ENCODE results near the gene CCDC192. TPM values are rescaled to one million over a fixed set of nuclear protein-coding genes. Genes with fewer than 3 reads are reported as not detected.
A peak's percentile ranks its signal among the peaks of the same experiment; 100 is the strongest.
"Not testable (repeated sequence)": the region's sequence is repeated elsewhere in the genome, so short reads cannot be mapped to it uniquely, and the experiment has no call there.

Gene CCDC192
- total RNA-seq, 1 donor from 2014 or later: not detected

- Histone ChIP-seq H3K4me1 (ENCODE audit: insufficient read depth, low read length) (peaks cover 4% of the 10 kb centered on the region), H4K20me1 (ENCODE audit: insufficient read depth, low read length) (no peaks in the 10 kb centered on the region), H3K4me2 (ENCODE audit: low read length) (peak overlapping the region; percentile 37), H3K27ac (ENCODE audit: low read depth, low read length) (no peak overlapping the region), H3K36me3 (ENCODE audit: insufficient read depth, low read length) (no peaks in the 10 kb centered on the region), H3K4me3 (ENCODE audit: insufficient read depth, low read depth, low read length) (no peak overlapping the region), H3K9me3 (ENCODE audit: insufficient read depth, low read depth, low read length) (no peaks in the 10 kb centered on the region), H2AFZ (ENCODE audit: low read depth, low read length) (no peak overlapping the region), H3K27me3 (ENCODE audit: insufficient read depth, low read length) (no peaks in the 10 kb centered on the region), H3K79me2 (ENCODE audit: insufficient read depth, low read length) (no peaks in the 10 kb centered on the region), H3K9ac (ENCODE audit: low read length) (no peak overlapping the region)
- H3K9me3 Mint-ChIP-seq (ENCODE audit: unreplicated experiment): no peaks in the 10 kb centered on the region
- DNase-seq (ENCODE audit: low read depth) (peak; percentile 70), FAIRE-seq (peak; percentile 20)
- no peak overlapping the region for H3K4me3 Mint-ChIP-seq (ENCODE audit: unreplicated experiment)
- no peaks in the 10 kb centered on the region for H3K36me3 Mint-ChIP-seq (ENCODE audit: low read depth, unreplicated experiment)
- peaks cover 22% of the 10 kb centered on the region for H3K4me1 Mint-ChIP-seq (ENCODE audit: low read depth, unreplicated experiment)
- TF ChIP-seq, protein P1, sequence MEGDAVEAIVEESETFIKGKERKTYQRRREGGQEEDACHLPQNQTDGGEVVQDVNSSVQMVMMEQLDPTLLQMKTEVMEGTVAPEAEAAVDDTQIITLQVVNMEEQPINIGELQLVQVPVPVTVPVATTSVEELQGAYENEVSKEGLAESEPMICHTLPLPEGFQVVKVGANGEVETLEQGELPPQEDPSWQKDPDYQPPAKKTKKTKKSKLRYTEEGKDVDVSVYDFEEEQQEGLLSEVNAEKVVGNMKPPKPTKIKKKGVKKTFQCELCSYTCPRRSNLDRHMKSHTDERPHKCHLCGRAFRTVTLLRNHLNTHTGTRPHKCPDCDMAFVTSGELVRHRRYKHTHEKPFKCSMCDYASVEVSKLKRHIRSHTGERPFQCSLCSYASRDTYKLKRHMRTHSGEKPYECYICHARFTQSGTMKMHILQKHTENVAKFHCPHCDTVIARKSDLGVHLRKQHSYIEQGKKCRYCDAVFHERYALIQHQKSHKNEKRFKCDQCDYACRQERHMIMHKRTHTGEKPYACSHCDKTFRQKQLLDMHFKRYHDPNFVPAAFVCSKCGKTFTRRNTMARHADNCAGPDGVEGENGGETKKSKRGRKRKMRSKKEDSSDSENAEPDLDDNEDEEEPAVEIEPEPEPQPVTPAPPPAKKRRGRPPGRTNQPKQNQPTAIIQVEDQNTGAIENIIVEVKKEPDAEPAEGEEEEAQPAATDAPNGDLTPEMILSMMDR (IDR thresholded peaks at IDR 0.05; ENCODE audit: insufficient read depth, low read depth, low read length): no peak
- TF ChIP-seq EZH2 (IDR thresholded peaks at IDR 0.05; ENCODE audit: insufficient read depth, low read length): no peak
- peak overlapping the region; percentile 81 for H3K27ac Mint-ChIP-seq (ENCODE audit: unreplicated experiment)
- H3K27me3 Mint-ChIP-seq (ENCODE audit: low read depth, unreplicated experiment): no peaks in the 10 kb centered on the region
Measured at GRCh38 chr5:127705120-127705892, 2.1 kb downstream of the CCDC192 start.

GRCh38 chr5:127706691-127707090 lies 3.5 kb downstream of the CCDC192 start:
- no peaks in the 10 kb centered on the region for H3K27me3 ChIP-seq (ENCODE audit: insufficient read depth, low read length)
- TF ChIP-seq, protein P1 (IDR thresholded peaks at IDR 0.05; ENCODE audit: insufficient read depth, low read depth, low read length): no peak
- no peak for TF ChIP-seq EZH2 (IDR thresholded peaks at IDR 0.05; ENCODE audit: insufficient read depth, low read length)
- no peak overlapping the region for H2AFZ ChIP-seq (ENCODE audit: low read depth, low read length)
- no peak overlapping the region for H3K9ac ChIP-seq (ENCODE audit: low read length)
- H3K4me1 Mint-ChIP-seq (ENCODE audit: low read depth, unreplicated experiment): peaks cover 20% of the 10 kb centered on the region
- no peak overlapping the region for H3K27ac ChIP-seq (ENCODE audit: low read depth, low read length)
- H3K27ac Mint-ChIP-seq (ENCODE audit: unreplicated experiment): no peak overlapping the region
- FAIRE-seq (no peak), DNase-seq (ENCODE audit: low read depth) (no peak)
- H4K20me1 ChIP-seq (ENCODE audit: insufficient read depth, low read length): no peaks in the 10 kb centered on the region
- H3K4me3 ChIP-seq (ENCODE audit: insufficient read depth, low read depth, low read length): no peak overlapping the region
- no peaks in the 10 kb centered on the region for H3K79me2 ChIP-seq (ENCODE audit: insufficient read depth, low read length)
- peaks cover 4% of the 10 kb centered on the region for H3K4me1 ChIP-seq (ENCODE audit: insufficient read depth, low read length)
- H3K9me3 Mint-ChIP-seq (ENCODE audit: unreplicated experiment): no peaks in the 10 kb centered on the region
- no peaks in the 10 kb centered on the region for H3K27me3 Mint-ChIP-seq (ENCODE audit: low read depth, unreplicated experiment)
- no peak overlapping the region for H3K4me2 ChIP-seq (ENCODE audit: low read length)
- no peaks in the 10 kb centered on the region for H3K36me3 Mint-ChIP-seq (ENCODE audit: low read depth, unreplicated experiment)
- H3K4me3 Mint-ChIP-seq (ENCODE audit: unreplicated experiment): no peak overlapping the region
- no peaks in the 10 kb centered on the region for H3K36me3 ChIP-seq (ENCODE audit: insufficient read depth, low read length)
- H3K9me3 ChIP-seq (ENCODE audit: insufficient read depth, low read depth, low read length): no peaks in the 10 kb centered on the region

DNA sequence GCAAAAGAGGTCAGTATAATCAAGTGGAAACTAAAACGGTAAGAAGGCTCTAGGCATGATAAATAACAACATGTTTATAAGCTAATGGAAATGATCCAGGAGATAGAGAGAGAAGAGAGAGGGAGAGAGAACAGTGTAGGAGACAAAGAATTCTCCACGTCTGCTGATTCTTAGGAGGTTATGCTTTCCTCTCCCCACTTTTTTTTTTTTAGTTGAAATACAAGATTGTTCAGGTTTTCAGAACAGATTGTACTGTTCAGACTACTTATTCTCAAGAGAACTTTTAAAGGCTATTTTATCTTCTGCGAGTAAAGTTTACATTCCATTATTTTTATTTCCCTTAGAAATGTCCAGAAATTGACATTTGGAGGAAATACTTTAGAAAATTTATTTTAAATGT lies 4.0 kb downstream of the CCDC192 start:
- no peaks in the 10 kb centered on the region for H3K36me3 ChIP-seq (ENCODE audit: insufficient read depth, low read length)
- H3K79me2 ChIP-seq (ENCODE audit: insufficient read depth, low read length): no peaks in the 10 kb centered on the region
- Mint-ChIP-seq H3K4me3 (ENCODE audit: unreplicated experiment) (no peak overlapping the region), H3K4me1 (ENCODE audit: low read depth, unreplicated experiment) (peaks cover 20% of the 10 kb centered on the region), H3K36me3 (ENCODE audit: low read depth, unreplicated experiment) (no peaks in the 10 kb centered on the region), H3K27me3 (ENCODE audit: low read depth, unreplicated experiment) (no peaks in the 10 kb centered on the region), H3K27ac (ENCODE audit: unreplicated experiment) (no peak overlapping the region), H3K9me3 (ENCODE audit: unreplicated experiment) (no peaks in the 10 kb centered on the region)
- no peak overlapping the region for H2AFZ ChIP-seq (ENCODE audit: low read depth, low read length)
- H3K27ac ChIP-seq (ENCODE audit: low read depth, low read length): no peak overlapping the region
- TF ChIP-seq, protein P1 (IDR thresholded peaks at IDR 0.05; ENCODE audit: insufficient read depth, low read depth, low read length): no peak
- no peak for TF ChIP-seq EZH2 (IDR thresholded peaks at IDR 0.05; ENCODE audit: insufficient read depth, low read length)
- FAIRE-seq (no peak), DNase-seq (ENCODE audit: low read depth) (no peak)
- no peak overlapping the region for H3K4me2 ChIP-seq (ENCODE audit: low read length)
- no peaks in the 10 kb centered on the region for H3K9me3 ChIP-seq (ENCODE audit: insufficient read depth, low read depth, low read length)
- no peaks in the 10 kb centered on the region for H3K27me3 ChIP-seq (ENCODE audit: insufficient read depth, low read length)
- no peak overlapping the region for H3K4me3 ChIP-seq (ENCODE audit: insufficient read depth, low read depth, low read length)
- no peaks in the 10 kb centered on the region for H4K20me1 ChIP-seq (ENCODE audit: insufficient read depth, low read length)
- H3K4me1 ChIP-seq (ENCODE audit: insufficient read depth, low read length): peaks cover 4% of the 10 kb centered on the region
- no peak overlapping the region for H3K9ac ChIP-seq (ENCODE audit: low read length)

DNA sequence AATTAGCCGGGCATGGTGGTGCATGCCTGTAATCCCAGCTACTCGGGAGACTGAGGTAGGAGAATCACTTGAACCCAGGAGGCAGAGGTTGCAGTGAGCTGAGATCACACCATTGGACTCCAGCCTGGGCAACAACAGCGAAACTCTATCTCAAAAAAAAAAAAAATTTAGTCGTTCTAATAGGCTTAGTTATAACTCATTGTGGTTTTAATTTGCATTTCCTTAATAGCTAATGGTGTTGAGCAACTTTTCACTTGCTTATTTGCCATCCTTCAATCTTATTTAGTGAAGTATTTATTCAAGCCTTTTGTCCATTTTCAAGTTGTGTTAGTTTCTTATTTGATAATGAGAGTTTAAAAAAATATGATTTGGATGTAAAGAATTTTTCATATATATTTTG lies 9.9 kb downstream of the CCDC192 start:
- not testable (repeated sequence) for H3K27ac ChIP-seq (ENCODE audit: low read depth, low read length); H3K4me3 Mint-ChIP-seq (ENCODE audit: unreplicated experiment); H3K79me2 ChIP-seq (ENCODE audit: insufficient read depth, low read length); H2AFZ ChIP-seq (ENCODE audit: low read depth, low read length); FAIRE-seq; H3K4me1 Mint-ChIP-seq (ENCODE audit: low read depth, unreplicated experiment); H3K4me2 ChIP-seq (ENCODE audit: low read length); H3K9me3 ChIP-seq (ENCODE audit: insufficient read depth, low read depth, low read length); H4K20me1 ChIP-seq (ENCODE audit: insufficient read depth, low read length); H3K36me3 Mint-ChIP-seq (ENCODE audit: low read depth, unreplicated experiment); H3K9ac ChIP-seq (ENCODE audit: low read length); DNase-seq (ENCODE audit: low read depth); H3K27me3 ChIP-seq (ENCODE audit: insufficient read depth, low read length); H3K27me3 Mint-ChIP-seq (ENCODE audit: low read depth, unreplicated experiment); H3K27ac Mint-ChIP-seq (ENCODE audit: unreplicated experiment); H3K9me3 Mint-ChIP-seq (ENCODE audit: unreplicated experiment); H3K36me3 ChIP-seq (ENCODE audit: insufficient read depth, low read length); H3K4me1 ChIP-seq (ENCODE audit: insufficient read depth, low read length); H3K4me3 ChIP-seq (ENCODE audit: insufficient read depth, low read depth, low read length)

All from astrocyte (in vitro differentiated cells and primary cell).